Measurements from ENCODE around the gene ANK3. TPM values are rescaled to one million over a fixed set of nuclear protein-coding genes. Genes with fewer than 3 reads are reported as not detected.

ANK3 gene
- polyA plus RNA-seq, 3 donors = not detected

GRCh38 chr10:60186315-60187071, 203.2 kb downstream of the ANK3 start:
- DNase-seq = no peak
- Mint-ChIP-seq H3K36me3 (no peaks in the 10 kb centered on the region), H3K4me3 (no peak overlapping the region), H3K27ac (no peak overlapping the region), H3K9me3 (peaks cover 0 to 3% (median 0%) of the 10 kb centered on the region in 7 donors), H3K27me3 (ENCODE audit: low read depth in 3 of 3) (no peaks in the 10 kb centered on the region), H3K4me1 (no peaks in the 10 kb centered on the region)
- intact Hi-C loops (cut with micrococcal nuclease) = no loop called here
- no peak overlapping the region for H3K4me3 ChIP-seq (replicated peaks in 1 of 3; ENCODE audit: low read depth in 2 of 3, low read length in 3 of 3)
- no peaks in the 10 kb centered on the region for H4K20me1 ChIP-seq (ENCODE audit: insufficient read depth, low read length)
- H2AFZ ChIP-seq (ENCODE audit: insufficient read depth, low read depth, low read length, poor library complexity, severe bottlenecking) = no peak overlapping the region
- no peak overlapping the region for H3K4me2 ChIP-seq (replicated peaks; ENCODE audit: extremely low read depth, low read length, poor library complexity, severe bottlenecking)
- H3K9me3 ChIP-seq (replicated peaks in 1 of 2; ENCODE audit: control insufficient read depth in 1 of 2, insufficient read depth in 1 of 2, low read length in 2 of 2) = no peaks in the 10 kb centered on the region
- 90% methylated on average over 6 of the region's 14 CpGs for WGBS (ENCODE audit: insufficient coverage)
- no peaks in the 10 kb centered on the region for H3K79me2 ChIP-seq (ENCODE audit: insufficient read depth, low read length)
- H3K4me1 ChIP-seq (ENCODE audit: control insufficient read depth in 1 of 2, insufficient read depth in 2 of 2, low read length in 2 of 2) = no peaks in the 10 kb centered on the region
- no peaks in the 10 kb centered on the region for H3K36me3 ChIP-seq (replicated peaks in 1 of 2; ENCODE audit: control insufficient read depth in 1 of 2, insufficient read depth in 2 of 2, low read length in 2 of 2)
- TF ChIP-seq, protein P1, sequence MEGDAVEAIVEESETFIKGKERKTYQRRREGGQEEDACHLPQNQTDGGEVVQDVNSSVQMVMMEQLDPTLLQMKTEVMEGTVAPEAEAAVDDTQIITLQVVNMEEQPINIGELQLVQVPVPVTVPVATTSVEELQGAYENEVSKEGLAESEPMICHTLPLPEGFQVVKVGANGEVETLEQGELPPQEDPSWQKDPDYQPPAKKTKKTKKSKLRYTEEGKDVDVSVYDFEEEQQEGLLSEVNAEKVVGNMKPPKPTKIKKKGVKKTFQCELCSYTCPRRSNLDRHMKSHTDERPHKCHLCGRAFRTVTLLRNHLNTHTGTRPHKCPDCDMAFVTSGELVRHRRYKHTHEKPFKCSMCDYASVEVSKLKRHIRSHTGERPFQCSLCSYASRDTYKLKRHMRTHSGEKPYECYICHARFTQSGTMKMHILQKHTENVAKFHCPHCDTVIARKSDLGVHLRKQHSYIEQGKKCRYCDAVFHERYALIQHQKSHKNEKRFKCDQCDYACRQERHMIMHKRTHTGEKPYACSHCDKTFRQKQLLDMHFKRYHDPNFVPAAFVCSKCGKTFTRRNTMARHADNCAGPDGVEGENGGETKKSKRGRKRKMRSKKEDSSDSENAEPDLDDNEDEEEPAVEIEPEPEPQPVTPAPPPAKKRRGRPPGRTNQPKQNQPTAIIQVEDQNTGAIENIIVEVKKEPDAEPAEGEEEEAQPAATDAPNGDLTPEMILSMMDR (IDR thresholded peaks at IDR 0.05) = no peak
- H3K27me3 ChIP-seq (ENCODE audit: control insufficient read depth in 2 of 2, insufficient read depth in 2 of 2, low read length in 2 of 2) = no peaks in the 10 kb centered on the region
- no peak overlapping the region for H3K9ac ChIP-seq (ENCODE audit: insufficient read depth, low read length, poor library complexity, severe bottlenecking)
- H3K27ac ChIP-seq (ENCODE audit: low read depth in 1 of 2, low read length in 2 of 2) = no peak overlapping the region

DNA sequence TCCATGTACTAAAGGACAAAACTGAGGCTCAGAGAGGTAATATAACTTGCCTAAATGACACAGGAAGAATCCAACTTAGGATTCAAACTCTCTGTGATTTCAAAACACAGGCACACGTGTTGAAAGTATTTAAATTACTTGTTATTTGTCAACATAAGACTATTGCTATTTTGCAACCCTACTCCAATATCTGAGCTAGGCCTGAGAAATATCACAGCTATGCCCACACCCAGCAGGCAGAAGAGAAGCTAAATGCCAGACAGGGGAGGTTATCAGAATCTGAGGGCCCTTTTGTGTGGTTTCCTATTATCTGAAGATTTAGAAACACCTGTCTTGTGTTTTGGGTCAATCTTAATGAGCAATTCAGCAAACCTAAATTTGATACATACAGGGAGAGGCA, 204.3 kb downstream of the ANK3 start:
- TF ChIP-seq, protein P1 (IDR thresholded peaks at IDR 0.05) = no peak
- Histone ChIP-seq H4K20me1 (ENCODE audit: insufficient read depth, low read length) (no peaks in the 10 kb centered on the region), H3K4me3 (replicated peaks in 1 of 3; ENCODE audit: low read depth in 2 of 3, low read length in 3 of 3) (no peak overlapping the region), H2AFZ (ENCODE audit: insufficient read depth, low read depth, low read length, poor library complexity, severe bottlenecking) (no peak overlapping the region), H3K4me1 (ENCODE audit: control insufficient read depth in 1 of 2, insufficient read depth in 2 of 2, low read length in 2 of 2) (no peaks in the 10 kb centered on the region), H3K27me3 (ENCODE audit: control insufficient read depth in 2 of 2, insufficient read depth in 2 of 2, low read length in 2 of 2) (no peaks in the 10 kb centered on the region), H3K4me2 (replicated peaks; ENCODE audit: extremely low read depth, low read length, poor library complexity, severe bottlenecking) (no peak overlapping the region), H3K27ac (ENCODE audit: low read depth in 1 of 2, low read length in 2 of 2) (no peak overlapping the region), H3K36me3 (replicated peaks in 1 of 2; ENCODE audit: control insufficient read depth in 1 of 2, insufficient read depth in 2 of 2, low read length in 2 of 2) (no peaks in the 10 kb centered on the region), H3K79me2 (ENCODE audit: insufficient read depth, low read length) (no peaks in the 10 kb centered on the region), H3K9ac (ENCODE audit: insufficient read depth, low read length, poor library complexity, severe bottlenecking) (no peak overlapping the region), H3K9me3 (replicated peaks in 1 of 2; ENCODE audit: control insufficient read depth in 1 of 2, insufficient read depth in 1 of 2, low read length in 2 of 2) (no peaks in the 10 kb centered on the region)
- no peak for DNase-seq
- H3K9me3 Mint-ChIP-seq = peaks cover 0 to 3% (median 0%) of the 10 kb centered on the region in 7 donors
- intact Hi-C loops (cut with micrococcal nuclease) = no loop called here
- H3K4me1 Mint-ChIP-seq = no peaks in the 10 kb centered on the region
- H3K4me3 Mint-ChIP-seq = no peak overlapping the region
- WGBS (ENCODE audit: insufficient coverage) = no CpG with 5 or more reads among the region's 1 CpG
- H3K27me3 Mint-ChIP-seq (ENCODE audit: low read depth in 3 of 3) = no peaks in the 10 kb centered on the region
- no peak overlapping the region for H3K27ac Mint-ChIP-seq
- H3K36me3 Mint-ChIP-seq = no peaks in the 10 kb centered on the region

All from CD14-positive monocyte (primary cell).